HepG2 (cell line): ENCODE data around the gene MAPRE3. TPM values are rescaled to one million over a fixed set of nuclear protein-coding genes. Genes with fewer than 3 reads are reported as not detected.

ENCODE experiments used
- EED ChIP-seq: sonication (generic); formaldehyde crosslinking; IDR thresholded peaks from 2 replicates; pipeline ENCODE4 v1.5.0; 2020; ENCODE audit warnings: mild to moderate bottlenecking, missing genetic modification reagents
- FOXC1 ChIP-seq: sonication (generic); formaldehyde crosslinking; IDR thresholded peaks from 2 replicates; pipeline ENCODE4 v1.8.0; 2022; ENCODE audit warnings: mild to moderate bottlenecking, missing genetic modification reagents, borderline replicate concordance
- FOXO1 ChIP-seq: sonication (generic); formaldehyde crosslinking; IDR thresholded peaks from 2 replicates; pipeline ENCODE4 v1.4.0; 2020; ENCODE audit warnings: missing genetic modification reagents
- GATA4 ChIP-seq: sonication (generic); IDR thresholded peaks from 2 replicates; pipeline ENCODE4 v1.6.1; 2016; ENCODE audit warnings: antibody characterized with exemption, low read depth, borderline replicate concordance
- IRX3 ChIP-seq: sonication (generic); formaldehyde crosslinking; IDR thresholded peaks from 2 replicates; pipeline ENCODE4 v1.8.1; 2023; ENCODE audit warnings: mild to moderate bottlenecking, low read depth, missing genetic modification reagents, borderline replicate concordance
- KMT2A ChIP-seq: sonication (generic); formaldehyde crosslinking; IDR thresholded peaks from 2 replicates; pipeline ENCODE4 v1.4.0; 2020; ENCODE audit warnings: missing genetic modification reagents
- MXI1 ChIP-seq: IDR thresholded peaks from 3 replicates; pipeline ENCODE4 v1.6.1; 2012; ENCODE audit warnings: low read depth, low read length, inconsistent platforms, borderline replicate concordance
- NFRKB ChIP-seq: fragments of 450-650 bp; IDR thresholded peaks from 2 replicates; pipeline ENCODE4 v1.6.1; 2017
- SKI ChIP-seq: fragments of 450-650 bp; IDR thresholded peaks from one replicate; pipeline ENCODE4 v1.6.1; 2018; ENCODE audit warnings: mild to moderate bottlenecking; ENCODE audit not compliant: partially characterized antibody
- SMARCE1 ChIP-seq: fragments of 450-650 bp; IDR thresholded peaks from 2 replicates; pipeline ENCODE4 v1.6.1; 2017; ENCODE audit warnings: borderline replicate concordance
- SOX13 ChIP-seq, 3 experiments: fragments of 450-650 bp in 1 of 3; sonication (generic) in 1 of 3; formaldehyde crosslinking in 1 of 3; IDR thresholded peaks in 2 of 3; conservative IDR thresholded peaks in 1 of 3; 2 replicates each; pipeline versions ENCODE4 v1.5.0 to v1.6.1; 2016 to 2020; ENCODE audit warnings: antibody characterized with exemption in 1 of 3, mild to moderate bottlenecking in 1 of 3, missing compliant biosample characterization in 1 of 3, missing genetic modification reagents in 1 of 3, moderate library complexity in 1 of 3
- SP5 ChIP-seq: IDR thresholded peaks from 2 replicates; pipeline ENCODE4 v1.6.1; 2016; ENCODE audit warnings: low read depth, borderline replicate concordance
- ZBTB8A ChIP-seq: sonication (generic); formaldehyde crosslinking; IDR thresholded peaks from 2 replicates; pipeline ENCODE4 v1.4.0; 2020; ENCODE audit warnings: mild to moderate bottlenecking, low read depth, missing genetic modification reagents, borderline replicate concordance
- ZNF543 ChIP-seq: sonication (generic); formaldehyde crosslinking; IDR thresholded peaks from 2 replicates; pipeline ENCODE4 v1.4.0; 2020; ENCODE audit warnings: mild to moderate bottlenecking, missing genetic modification reagents
- polyA plus RNA-seq, 8 experiments: library from polyadenylated mRNA; depleted of rRNA in 3 of 8; stranded (reverse) in 7 of 8; unstranded in 1 of 8; fragments of >200 nt; fragmentation: Illumina TruSeq in 4 of 8; extraction: Trizol in 4 of 8; gene quantifications; 2 replicates each; pipeline versions ENCODE4 v1.2.1 to v1.2.3, GENCODE V29; 2011 to 2016; ENCODE audit warnings: low read depth in 4 of 8, missing spikeins in 1 of 8, mixed read lengths in 1 of 8; ENCODE audit not compliant: insufficient read depth in 1 of 8
- total RNA-seq, 5 experiments: library from RNA; depleted of rRNA; stranded (reverse); fragments of >200 nt; fragmentation: Illumina TruSeq; extraction: Trizol; gene quantifications; 2 replicates each; pipeline ENCODE4 v1.2.3, GENCODE V29; 2016; ENCODE audit warnings: low read depth in 1 of 5
- TF ChIP-seq, protein P1 (sequence below): sonication (generic); formaldehyde crosslinking; IDR thresholded peaks from 2 replicates; pipeline ENCODE4 v1.4.0; 2020; ENCODE audit warnings: missing genetic modification reagents, mild to moderate bottlenecking, borderline replicate concordance
- TF ChIP-seq, protein P2 (sequence below): sonication (generic); formaldehyde crosslinking; IDR thresholded peaks from 2 replicates; pipeline ENCODE4 v1.4.0; 2020; ENCODE audit warnings: mild to moderate bottlenecking, missing genetic modification reagents
- TF ChIP-seq, protein P3 (sequence below): fragments of 450-650 bp; IDR thresholded peaks from 2 replicates; pipeline ENCODE4 v1.6.1; 2016
- TF ChIP-seq, protein P4 (sequence below): IDR thresholded peaks from 2 replicates; pipeline ENCODE4 v1.6.1; 2016; ENCODE audit warnings: mild to moderate bottlenecking, missing biosample characterization, missing genetic modification reagents
- TF ChIP-seq, protein P5 (sequence below): sonication (generic); IDR thresholded peaks from 2 replicates; pipeline ENCODE4 v1.6.1; 2016; ENCODE audit warnings: low read depth, borderline replicate concordance
- TF ChIP-seq, protein P6 (sequence below): sonication (generic); formaldehyde crosslinking; IDR thresholded peaks from 2 replicates; pipeline ENCODE4; 2020; ENCODE audit warnings: missing genetic modification reagents, mild to moderate bottlenecking, borderline replicate concordance

The MAPRE3 gene
- total and polyA plus RNA-seq, 2 of the 13 experiments (the other 11 are each of a cell fraction or from before 2014, with no cell fraction given), result 0.31 to 0.91 TPM

DNA sequence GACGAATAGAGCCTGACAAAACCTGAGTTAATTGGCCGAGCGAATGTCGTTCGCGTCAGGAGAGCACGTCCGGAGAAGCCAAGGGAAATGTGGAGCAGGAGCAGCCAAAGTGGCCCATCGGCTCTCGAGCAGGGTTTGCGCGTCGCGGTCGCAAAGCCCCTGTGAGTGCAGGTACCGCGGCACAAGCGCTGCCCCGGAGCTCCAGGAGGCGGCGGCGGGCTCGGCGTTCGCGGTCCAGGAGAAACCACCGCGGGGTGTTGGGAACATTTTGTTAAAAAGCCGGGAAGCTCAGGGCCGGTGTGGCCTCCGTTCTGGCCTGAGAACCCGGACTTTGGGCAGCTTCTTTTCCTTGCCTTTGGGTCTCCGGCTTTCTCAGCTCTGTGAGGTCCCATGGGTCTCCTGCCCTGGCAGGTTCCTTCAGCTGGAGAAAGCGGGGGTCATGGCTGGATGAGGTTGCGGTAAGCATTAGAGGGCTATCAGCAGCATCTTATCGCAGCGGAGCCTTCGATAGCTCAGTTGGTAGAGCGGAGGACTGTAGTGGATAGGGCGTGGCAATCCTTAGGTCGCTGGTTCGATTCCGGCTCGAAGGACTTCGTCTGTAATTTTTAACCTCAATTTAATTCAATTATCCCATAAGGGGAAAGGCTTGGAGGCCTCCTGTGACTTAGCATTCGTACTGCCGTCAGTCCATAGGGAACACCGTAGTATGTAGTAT, 80.0 kb downstream of the MAPRE3 start (continued):
- TF ChIP-seq IRX3 (no peak; the same call in 1 of the 2 replicates), FOXO1 (CRISPR knock-in tag) (no peak), ZNF543 (CRISPR knock-in tag) (0 out of 2 replicates have a peak, but pooled peaks have one; percentile 5), NFRKB (no peak), SKI (peak; percentile 35), ZBTB8A (CRISPR knock-in tag) (no peak; the same call in 1 of the 2 replicates), FOXC1 (CRISPR knock-in tag) (no peak), MXI1 (peak; percentile 68; the same call in 2 of the 3 replicates), SP5 (CRISPR knock-in tag) (no peak; the same call in 1 of the 2 replicates), GATA4 (peak; percentile 46; the same call in 1 of the 2 replicates), EED (no peak; the same call in 1 of the 2 replicates), SMARCE1 (no peak), SOX13 (IDR thresholded peaks at IDR 0.05) (peak; percentile 60; the same call in 1 of the 2 replicates), SOX13 (CRISPR knock-in tag; conservative IDR thresholded peaks at IDR 0.05 in 1 of 2, IDR thresholded peaks at IDR 0.05 in 1 of 2) (peak; percentile 53 to 98), KMT2A (CRISPR knock-in tag) (peak; percentile 79; the same call in 1 of the 2 replicates)
- TF ChIP-seq, protein P1, sequence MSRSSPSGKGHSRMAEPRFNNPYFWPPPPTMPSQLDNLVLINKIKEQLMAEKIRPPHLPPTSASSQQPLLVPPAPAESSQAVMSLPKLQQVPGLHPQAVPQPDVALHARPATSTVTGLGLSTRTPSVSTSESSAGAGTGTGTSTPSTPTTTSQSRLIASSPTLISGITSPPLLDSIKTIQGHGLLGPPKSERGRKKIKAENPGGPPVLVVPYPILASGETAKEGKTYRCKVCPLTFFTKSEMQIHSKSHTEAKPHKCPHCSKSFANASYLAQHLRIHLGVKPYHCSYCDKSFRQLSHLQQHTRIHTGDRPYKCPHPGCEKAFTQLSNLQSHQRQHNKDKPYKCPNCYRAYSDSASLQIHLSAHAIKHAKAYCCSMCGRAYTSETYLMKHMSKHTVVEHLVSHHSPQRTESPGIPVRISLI (CRISPR knock-in tag), result no peak
- TF ChIP-seq, protein P2, sequence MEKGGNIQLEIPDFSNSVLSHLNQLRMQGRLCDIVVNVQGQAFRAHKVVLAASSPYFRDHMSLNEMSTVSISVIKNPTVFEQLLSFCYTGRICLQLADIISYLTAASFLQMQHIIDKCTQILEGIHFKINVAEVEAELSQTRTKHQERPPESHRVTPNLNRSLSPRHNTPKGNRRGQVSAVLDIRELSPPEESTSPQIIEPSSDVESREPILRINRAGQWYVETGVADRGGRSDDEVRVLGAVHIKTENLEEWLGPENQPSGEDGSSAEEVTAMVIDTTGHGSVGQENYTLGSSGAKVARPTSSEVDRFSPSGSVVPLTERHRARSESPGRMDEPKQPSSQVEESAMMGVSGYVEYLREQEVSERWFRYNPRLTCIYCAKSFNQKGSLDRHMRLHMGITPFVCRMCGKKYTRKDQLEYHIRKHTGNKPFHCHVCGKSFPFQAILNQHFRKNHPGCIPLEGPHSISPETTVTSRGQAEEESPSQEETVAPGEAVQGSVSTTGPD (CRISPR knock-in tag), result no peak; the same call in 1 of the 2 replicates
- TF ChIP-seq, protein P3, sequence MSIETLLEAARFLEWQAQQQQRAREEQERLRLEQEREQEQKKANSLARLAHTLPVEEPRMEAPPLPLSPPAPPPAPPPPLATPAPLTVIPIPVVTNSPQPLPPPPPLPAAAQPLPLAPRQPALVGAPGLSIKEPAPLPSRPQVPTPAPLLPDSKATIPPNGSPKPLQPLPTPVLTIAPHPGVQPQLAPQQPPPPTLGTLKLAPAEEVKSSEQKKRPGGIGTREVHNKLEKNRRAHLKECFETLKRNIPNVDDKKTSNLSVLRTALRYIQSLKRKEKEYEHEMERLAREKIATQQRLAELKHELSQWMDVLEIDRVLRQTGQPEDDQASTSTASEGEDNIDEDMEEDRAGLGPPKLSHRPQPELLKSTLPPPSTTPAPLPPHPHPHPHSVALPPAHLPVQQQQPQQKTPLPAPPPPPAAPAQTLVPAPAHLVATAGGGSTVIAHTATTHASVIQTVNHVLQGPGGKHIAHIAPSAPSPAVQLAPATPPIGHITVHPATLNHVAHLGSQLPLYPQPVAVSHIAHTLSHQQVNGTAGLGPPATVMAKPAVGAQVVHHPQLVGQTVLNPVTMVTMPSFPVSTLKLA, result no peak
- TF ChIP-seq, protein P4, sequence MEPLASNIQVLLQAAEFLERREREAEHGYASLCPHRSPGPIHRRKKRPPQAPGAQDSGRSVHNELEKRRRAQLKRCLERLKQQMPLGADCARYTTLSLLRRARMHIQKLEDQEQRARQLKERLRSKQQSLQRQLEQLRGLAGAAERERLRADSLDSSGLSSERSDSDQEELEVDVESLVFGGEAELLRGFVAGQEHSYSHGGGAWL (CRISPR knock-in tag), result no peak; the same call in 1 of the 2 replicates
- TF ChIP-seq, protein P5, sequence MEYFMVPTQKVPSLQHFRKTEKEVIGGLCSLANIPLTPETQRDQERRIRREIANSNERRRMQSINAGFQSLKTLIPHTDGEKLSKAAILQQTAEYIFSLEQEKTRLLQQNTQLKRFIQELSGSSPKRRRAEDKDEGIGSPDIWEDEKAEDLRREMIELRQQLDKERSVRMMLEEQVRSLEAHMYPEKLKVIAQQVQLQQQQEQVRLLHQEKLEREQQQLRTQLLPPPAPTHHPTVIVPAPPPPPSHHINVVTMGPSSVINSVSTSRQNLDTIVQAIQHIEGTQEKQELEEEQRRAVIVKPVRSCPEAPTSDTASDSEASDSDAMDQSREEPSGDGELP, result peak; percentile 59
- TF ChIP-seq, protein P6, sequence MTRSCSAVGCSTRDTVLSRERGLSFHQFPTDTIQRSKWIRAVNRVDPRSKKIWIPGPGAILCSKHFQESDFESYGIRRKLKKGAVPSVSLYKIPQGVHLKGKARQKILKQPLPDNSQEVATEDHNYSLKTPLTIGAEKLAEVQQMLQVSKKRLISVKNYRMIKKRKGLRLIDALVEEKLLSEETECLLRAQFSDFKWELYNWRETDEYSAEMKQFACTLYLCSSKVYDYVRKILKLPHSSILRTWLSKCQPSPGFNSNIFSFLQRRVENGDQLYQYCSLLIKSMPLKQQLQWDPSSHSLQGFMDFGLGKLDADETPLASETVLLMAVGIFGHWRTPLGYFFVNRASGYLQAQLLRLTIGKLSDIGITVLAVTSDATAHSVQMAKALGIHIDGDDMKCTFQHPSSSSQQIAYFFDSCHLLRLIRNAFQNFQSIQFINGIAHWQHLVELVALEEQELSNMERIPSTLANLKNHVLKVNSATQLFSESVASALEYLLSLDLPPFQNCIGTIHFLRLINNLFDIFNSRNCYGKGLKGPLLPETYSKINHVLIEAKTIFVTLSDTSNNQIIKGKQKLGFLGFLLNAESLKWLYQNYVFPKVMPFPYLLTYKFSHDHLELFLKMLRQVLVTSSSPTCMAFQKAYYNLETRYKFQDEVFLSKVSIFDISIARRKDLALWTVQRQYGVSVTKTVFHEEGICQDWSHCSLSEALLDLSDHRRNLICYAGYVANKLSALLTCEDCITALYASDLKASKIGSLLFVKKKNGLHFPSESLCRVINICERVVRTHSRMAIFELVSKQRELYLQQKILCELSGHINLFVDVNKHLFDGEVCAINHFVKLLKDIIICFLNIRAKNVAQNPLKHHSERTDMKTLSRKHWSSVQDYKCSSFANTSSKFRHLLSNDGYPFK (CRISPR knock-in tag), result peak; percentile 66; the same call in 1 of the 2 replicates
